HepG2 (cell line): ENCODE results near the gene CST3. TPM values are rescaled to one million over a fixed set of nuclear protein-coding genes. Genes with fewer than 3 reads are reported as not detected.

ENCODE experiments used
- ETV6 ChIP-seq: sonication (generic); formaldehyde crosslinking; conservative IDR thresholded peaks from 2 replicates; pipeline ENCODE4 v1.4.0; 2020; ENCODE audit warnings: missing genetic modification reagents
- HDAC2 ChIP-seq: sonication (generic); formaldehyde crosslinking; IDR thresholded peaks from 2 replicates; pipeline ENCODE4 v1.4.0; 2020; ENCODE audit warnings: missing genetic modification reagents
- HIVEP1 ChIP-seq: sonication (generic); formaldehyde crosslinking; IDR thresholded peaks from 2 replicates; pipeline ENCODE4 v1.4.0; 2020; ENCODE audit warnings: mild to moderate bottlenecking, missing genetic modification reagents
- MTA1 ChIP-seq: sonication (generic); formaldehyde crosslinking; IDR thresholded peaks from 2 replicates; pipeline ENCODE4 v1.4.0; 2020; ENCODE audit warnings: missing genetic modification reagents, mild to moderate bottlenecking, borderline replicate concordance
- NR3C1 ChIP-seq: sonication (generic); formaldehyde crosslinking; IDR thresholded peaks from 2 replicates; pipeline ENCODE4 v1.4.0; 2020; ENCODE audit warnings: missing genetic modification reagents
- NRL ChIP-seq: sonication (generic); formaldehyde crosslinking; IDR thresholded peaks from 2 replicates; pipeline ENCODE4 v1.5.0; 2020; ENCODE audit warnings: missing genetic modification reagents, mild to moderate bottlenecking, moderate library complexity, borderline replicate concordance
- PHB2 ChIP-seq: fragments of 450-650 bp; IDR thresholded peaks from 2 replicates; pipeline ENCODE4 v1.6.1; 2018; ENCODE audit not compliant: partially characterized antibody
- SPEN ChIP-seq: sonication (generic); formaldehyde crosslinking; IDR thresholded peaks from 2 replicates; pipeline ENCODE4 v1.5.1; 2020; ENCODE audit warnings: low read depth, mild to moderate bottlenecking, missing genetic modification reagents
- TGIF2 ChIP-seq: IDR thresholded peaks from 2 replicates; pipeline ENCODE4 v1.6.1; 2016; ENCODE audit warnings: control low read depth, missing compliant biosample characterization
- ZNF124 ChIP-seq: sonication (generic); formaldehyde crosslinking; IDR thresholded peaks from 2 replicates; pipeline ENCODE4 v1.4.0; 2020; ENCODE audit warnings: missing genetic modification reagents
- polyA plus RNA-seq, 8 experiments: library from polyadenylated mRNA; depleted of rRNA in 3 of 8; stranded (reverse) in 7 of 8; unstranded in 1 of 8; fragments of >200 nt; fragmentation: Illumina TruSeq in 4 of 8; extraction: Trizol in 4 of 8; gene quantifications; 2 replicates each; pipeline versions ENCODE4 v1.2.1 to v1.2.3, GENCODE V29; 2011 to 2016; ENCODE audit warnings: low read depth in 4 of 8, missing spikeins in 1 of 8, mixed read lengths in 1 of 8; ENCODE audit not compliant: insufficient read depth in 1 of 8
- total RNA-seq, 5 experiments: library from RNA; depleted of rRNA; stranded (reverse); fragments of >200 nt; fragmentation: Illumina TruSeq; extraction: Trizol; gene quantifications; 2 replicates each; pipeline ENCODE4 v1.2.3, GENCODE V29; 2016; ENCODE audit warnings: low read depth in 1 of 5
- TF ChIP-seq, protein P1 (sequence below), 2 experiments: sonication (generic) in 1 of 2; formaldehyde crosslinking in 1 of 2; IDR thresholded peaks; 2 replicates each; pipeline versions ENCODE4 v1.4.0 to v1.6.1; 2016 to 2020; ENCODE audit warnings: borderline replicate concordance in 1 of 2, low read depth in 1 of 2, mild to moderate bottlenecking in 1 of 2, missing genetic modification reagents in 1 of 2
- TF ChIP-seq, protein P2 (sequence below): IDR thresholded peaks from 2 replicates; pipeline ENCODE4 v1.6.1; 2018; ENCODE audit warnings: missing genetic modification reagents, mild to moderate bottlenecking, missing compliant biosample characterization
- TF ChIP-seq, protein P3 (sequence below): sonication (generic); formaldehyde crosslinking; IDR thresholded peaks from 2 replicates; pipeline ENCODE4 v1.4.0; 2020; ENCODE audit warnings: missing genetic modification reagents, borderline replicate concordance

Gene CST3
- total and polyA plus RNA-seq, 2 of the 13 experiments (the other 11 are each of a cell fraction or from before 2014, with no cell fraction given): 690 to 1,005 TPM

DNA sequence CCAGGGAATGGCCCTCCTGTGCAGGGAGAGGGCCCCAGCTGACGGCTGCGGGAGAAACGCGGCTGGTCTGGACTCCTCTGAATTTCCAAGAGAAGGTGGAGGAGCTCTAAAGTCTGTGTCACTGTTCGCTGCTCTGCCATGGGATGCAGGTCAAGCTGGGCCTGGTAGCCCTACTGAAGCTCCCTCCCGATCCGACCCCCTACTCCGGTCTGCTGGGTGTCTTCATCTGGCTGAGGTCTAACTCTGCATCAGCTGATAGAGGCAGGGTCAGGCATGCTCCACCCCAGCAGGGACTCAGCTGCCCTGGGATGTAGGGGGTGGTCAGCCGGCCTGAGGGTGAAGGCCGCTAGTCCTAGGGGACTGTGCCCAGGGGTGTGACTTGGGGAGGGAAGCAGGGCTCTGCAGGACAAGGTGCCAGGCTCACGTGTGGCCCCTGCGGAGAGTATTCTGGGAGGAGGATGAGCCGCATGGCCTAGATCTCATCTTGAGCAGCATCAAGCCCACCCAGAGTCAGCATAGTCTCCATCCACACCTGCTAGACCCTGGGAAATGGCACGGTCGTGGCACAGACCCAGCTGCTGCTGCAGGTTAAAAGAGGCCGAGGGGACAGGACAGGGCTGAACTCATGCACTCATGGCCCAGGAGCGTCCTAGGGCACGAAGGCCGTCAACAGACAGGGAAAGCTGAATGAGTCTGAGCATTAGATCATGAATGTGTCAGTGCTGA is 1.4 kb downstream of the CST3 start (continued):
- TF ChIP-seq, protein P1, sequence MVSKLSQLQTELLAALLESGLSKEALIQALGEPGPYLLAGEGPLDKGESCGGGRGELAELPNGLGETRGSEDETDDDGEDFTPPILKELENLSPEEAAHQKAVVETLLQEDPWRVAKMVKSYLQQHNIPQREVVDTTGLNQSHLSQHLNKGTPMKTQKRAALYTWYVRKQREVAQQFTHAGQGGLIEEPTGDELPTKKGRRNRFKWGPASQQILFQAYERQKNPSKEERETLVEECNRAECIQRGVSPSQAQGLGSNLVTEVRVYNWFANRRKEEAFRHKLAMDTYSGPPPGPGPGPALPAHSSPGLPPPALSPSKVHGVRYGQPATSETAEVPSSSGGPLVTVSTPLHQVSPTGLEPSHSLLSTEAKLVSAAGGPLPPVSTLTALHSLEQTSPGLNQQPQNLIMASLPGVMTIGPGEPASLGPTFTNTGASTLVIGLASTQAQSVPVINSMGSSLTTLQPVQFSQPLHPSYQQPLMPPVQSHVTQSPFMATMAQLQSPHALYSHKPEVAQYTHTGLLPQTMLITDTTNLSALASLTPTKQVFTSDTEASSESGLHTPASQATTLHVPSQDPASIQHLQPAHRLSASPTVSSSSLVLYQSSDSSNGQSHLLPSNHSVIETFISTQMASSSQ (IDR thresholded peaks at IDR 0.05; ENCODE audit: low read depth): no peak
- TF ChIP-seq, protein P1 (CRISPR knock-in tag; IDR thresholded peaks at IDR 0.05; ENCODE audit: borderline replicate concordance): no peak
- peak; percentile 32; the same call in 1 of the 2 replicates for TF ChIP-seq SPEN (CRISPR knock-in tag)
- TF ChIP-seq TGIF2 (CRISPR knock-in tag): peak; percentile 64; the same call in 1 of the 2 replicates
- TF ChIP-seq NRL (CRISPR knock-in tag): peak; percentile 79; the same call in 1 of the 2 replicates
- TF ChIP-seq ETV6 (CRISPR knock-in tag): no peak
- TF ChIP-seq HIVEP1: no peak
- TF ChIP-seq MTA1 (CRISPR knock-in tag): 0 out of 2 replicates have a peak, but pooled peaks have one; percentile 13
- TF ChIP-seq, protein P2, sequence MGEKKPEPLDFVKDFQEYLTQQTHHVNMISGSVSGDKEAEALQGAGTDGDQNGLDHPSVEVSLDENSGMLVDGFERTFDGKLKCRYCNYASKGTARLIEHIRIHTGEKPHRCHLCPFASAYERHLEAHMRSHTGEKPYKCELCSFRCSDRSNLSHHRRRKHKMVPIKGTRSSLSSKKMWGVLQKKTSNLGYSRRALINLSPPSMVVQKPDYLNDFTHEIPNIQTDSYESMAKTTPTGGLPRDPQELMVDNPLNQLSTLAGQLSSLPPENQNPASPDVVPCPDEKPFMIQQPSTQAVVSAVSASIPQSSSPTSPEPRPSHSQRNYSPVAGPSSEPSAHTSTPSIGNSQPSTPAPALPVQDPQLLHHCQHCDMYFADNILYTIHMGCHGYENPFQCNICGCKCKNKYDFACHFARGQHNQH (CRISPR knock-in tag): no peak
- no peak for TF ChIP-seq ZNF124 (CRISPR knock-in tag)
- TF ChIP-seq HDAC2 (CRISPR knock-in tag): no peak
- no peak for TF ChIP-seq PHB2
- TF ChIP-seq NR3C1 (CRISPR knock-in tag): no peak
- TF ChIP-seq, protein P3, sequence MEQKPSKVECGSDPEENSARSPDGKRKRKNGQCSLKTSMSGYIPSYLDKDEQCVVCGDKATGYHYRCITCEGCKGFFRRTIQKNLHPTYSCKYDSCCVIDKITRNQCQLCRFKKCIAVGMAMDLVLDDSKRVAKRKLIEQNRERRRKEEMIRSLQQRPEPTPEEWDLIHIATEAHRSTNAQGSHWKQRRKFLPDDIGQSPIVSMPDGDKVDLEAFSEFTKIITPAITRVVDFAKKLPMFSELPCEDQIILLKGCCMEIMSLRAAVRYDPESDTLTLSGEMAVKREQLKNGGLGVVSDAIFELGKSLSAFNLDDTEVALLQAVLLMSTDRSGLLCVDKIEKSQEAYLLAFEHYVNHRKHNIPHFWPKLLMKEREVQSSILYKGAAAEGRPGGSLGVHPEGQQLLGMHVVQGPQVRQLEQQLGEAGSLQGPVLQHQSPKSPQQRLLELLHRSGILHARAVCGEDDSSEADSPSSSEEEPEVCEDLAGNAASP (CRISPR knock-in tag): no peak
